Activated naive CD4-positive, alpha-beta T cell treated with anti-CD3 and anti-CD28 coated beads, Interleukin-2, amount 50 U/mL, for 24 hours (primary cell): ENCODE results near the gene OR2A14.
"Not testable (repeated sequence)": the region's sequence is repeated elsewhere in the genome, so short reads cannot be mapped to it uniquely, and the experiment has no call there.

Experiments
- H3K27ac Mint-ChIP-seq: one replicate; pipeline ENCODE4 v1.8.0; 2021; ENCODE audit warnings: mild to moderate bottlenecking, mixed read lengths
- H3K27me3 Mint-ChIP-seq: one replicate; pipeline ENCODE4 v1.8.0; 2021; ENCODE audit warnings: mixed read lengths
- H3K36me3 Mint-ChIP-seq: one replicate; pipeline ENCODE4 v1.8.0; 2021; ENCODE audit warnings: mixed read lengths
- H3K4me1 Mint-ChIP-seq: one replicate; pipeline ENCODE4 v1.8.0; 2021; ENCODE audit warnings: mixed read lengths
- H3K4me3 Mint-ChIP-seq: one replicate; pipeline ENCODE4 v1.8.0; 2021; ENCODE audit warnings: mild to moderate bottlenecking, mixed read lengths
- H3K9me3 Mint-ChIP-seq: one replicate; pipeline ENCODE4 v1.8.0; 2021; ENCODE audit warnings: mixed read lengths

OR2A14 gene

GRCh38 chr7:144122876-144123275 is at the start of gene OR2A14:
Gene OR2A14 (plus strand): TSS chr7:144123176. CDS start chr7:144129113, 5,937 bp downstream.
- Mint-ChIP-seq H3K4me1 (no peaks in the 10 kb centered on the region), H3K27me3 (no peaks in the 10 kb centered on the region), H3K36me3 (no peaks in the 10 kb centered on the region), H3K27ac (peak within 1 kb of the TSS; percentile 41), H3K4me3 (no peak within 1 kb of the TSS), H3K9me3 (no peaks in the 10 kb centered on the region)

GRCh38 chr7:144074374-144074773 is 48.6 kb upstream of the OR2A14 start:
- peaks cover 5% of the 10 kb centered on the region for H3K9me3 Mint-ChIP-seq
- H3K4me1 Mint-ChIP-seq, result no peaks in the 10 kb centered on the region
- H3K4me3 Mint-ChIP-seq, result no peak overlapping the region
- H3K27ac Mint-ChIP-seq, result no peak overlapping the region
- no peaks in the 10 kb centered on the region for H3K36me3 Mint-ChIP-seq
- peaks cover 4% of the 10 kb centered on the region for H3K27me3 Mint-ChIP-seq

- Mint-ChIP-seq H3K27ac (no peak within 1 kb of the TSS), H3K27me3 (no peaks in the 10 kb centered on the region), H3K36me3 (no peaks in the 10 kb centered on the region), H3K9me3 (peaks cover 6% of the 10 kb centered on the region), H3K4me1 (no peaks in the 10 kb centered on the region), H3K4me3 (no peak within 1 kb of the TSS)
Observed at GRCh38 chr7:144085978-144086377, 37.0 kb upstream of the OR2A14 start, which contains the start of gene OR2A12. Gene OR2A12 (plus strand): TSS chr7:144086278. CDS start chr7:144095108, 8,830 bp downstream.

- no peaks in the 10 kb centered on the region for H3K4me1 Mint-ChIP-seq
- H3K36me3 Mint-ChIP-seq, result no peaks in the 10 kb centered on the region
- no peak overlapping the region for H3K27ac Mint-ChIP-seq
- no peaks in the 10 kb centered on the region for H3K9me3 Mint-ChIP-seq
- H3K27me3 Mint-ChIP-seq, result no peaks in the 10 kb centered on the region
- H3K4me3 Mint-ChIP-seq, result no peak overlapping the region
Observed at GRCh38 chr7:144086730-144087129, 36.2 kb upstream of the OR2A14 start.

- Mint-ChIP-seq H3K27me3 (no peaks in the 10 kb centered on the region), H3K9me3 (no peaks in the 10 kb centered on the region), H3K4me3 (no peak overlapping the region), H3K27ac (no peak overlapping the region), H3K36me3 (no peaks in the 10 kb centered on the region), H3K4me1 (no peaks in the 10 kb centered on the region)
Observed at GRCh38 chr7:144087230-144087629, 35.7 kb upstream of the OR2A14 start.

- Mint-ChIP-seq H3K36me3 (no peaks in the 10 kb centered on the region), H3K27me3 (no peaks in the 10 kb centered on the region), H3K27ac (peak overlapping the region; percentile 27), H3K4me3 (no peak overlapping the region), H3K4me1 (no peaks in the 10 kb centered on the region), H3K9me3 (no peaks in the 10 kb centered on the region)
Observed at GRCh38 chr7:144090667-144091066, 32.3 kb upstream of the OR2A14 start.

- peaks cover 2% of the 10 kb centered on the region for H3K27me3 Mint-ChIP-seq
- H3K4me3 Mint-ChIP-seq, result no peak overlapping the region
- H3K4me1 Mint-ChIP-seq, result peaks cover 22% of the 10 kb centered on the region
- H3K9me3 Mint-ChIP-seq, result no peaks in the 10 kb centered on the region
- H3K27ac Mint-ChIP-seq, result peak overlapping the region; percentile 60
- peaks cover 3% of the 10 kb centered on the region for H3K36me3 Mint-ChIP-seq
Observed at GRCh38 chr7:144098776-144099175, 24.2 kb upstream of the OR2A14 start.

- Mint-ChIP-seq H3K9me3 (no peaks in the 10 kb centered on the region), H3K36me3 (peaks cover 3% of the 10 kb centered on the region), H3K27me3 (peaks cover 2% of the 10 kb centered on the region), H3K4me1 (peaks cover 22% of the 10 kb centered on the region), H3K4me3 (no peak overlapping the region), H3K27ac (no peak overlapping the region)
Observed at GRCh38 chr7:144100607-144101006, 22.4 kb upstream of the OR2A14 start.

- Mint-ChIP-seq H3K4me3 (no peak overlapping the region), H3K36me3 (peaks cover 3% of the 10 kb centered on the region), H3K27ac (no peak overlapping the region), H3K9me3 (no peaks in the 10 kb centered on the region), H3K27me3 (no peaks in the 10 kb centered on the region), H3K4me1 (peaks cover 22% of the 10 kb centered on the region)
Observed at GRCh38 chr7:144102041-144102440, 20.9 kb upstream of the OR2A14 start.

GRCh38 chr7:144105211-144105610 is 17.8 kb upstream of the OR2A14 start:
- Mint-ChIP-seq H3K9me3 (no peaks in the 10 kb centered on the region), H3K27me3 (no peaks in the 10 kb centered on the region), H3K27ac (no peak overlapping the region), H3K4me1 (peaks cover 12% of the 10 kb centered on the region), H3K4me3 (no peak overlapping the region), H3K36me3 (peaks cover 1% of the 10 kb centered on the region)

GRCh38 chr7:144109283-144109682 is 13.7 kb upstream of the OR2A14 start, which contains the start of gene OR2A2:
Gene OR2A2 (plus strand): TSS chr7:144109583. CDS start chr7:144109583, 0 bp downstream.
- no peak within 1 kb of the TSS for H3K27ac Mint-ChIP-seq
- peaks cover 1% of the 10 kb centered on the region for H3K36me3 Mint-ChIP-seq

GRCh38 chr7:144110272-144110671 is 12.7 kb upstream of the OR2A14 start:
- H3K4me1 Mint-ChIP-seq, result no peaks in the 10 kb centered on the region
- peaks cover 3% of the 10 kb centered on the region for H3K27me3 Mint-ChIP-seq
- no peak overlapping the region for H3K27ac Mint-ChIP-seq
- H3K4me3 Mint-ChIP-seq, result no peak overlapping the region
- H3K9me3 Mint-ChIP-seq, result no peaks in the 10 kb centered on the region
- peaks cover 1% of the 10 kb centered on the region for H3K36me3 Mint-ChIP-seq

More at GRCh38 chr7:144109283-144109682, 13.7 kb upstream of the OR2A14 start, which contains the start of gene OR2A2:
- Mint-ChIP-seq H3K9me3 (no peaks in the 10 kb centered on the region), H3K4me3 (no peak within 1 kb of the TSS), H3K27me3 (peaks cover 3% of the 10 kb centered on the region), H3K4me1 (no peaks in the 10 kb centered on the region)

- no peaks in the 10 kb centered on the region for H3K9me3 Mint-ChIP-seq
- H3K36me3 Mint-ChIP-seq, result no peaks in the 10 kb centered on the region
- H3K4me3 Mint-ChIP-seq, result no peak overlapping the region
- peaks cover 3% of the 10 kb centered on the region for H3K27me3 Mint-ChIP-seq
- H3K4me1 Mint-ChIP-seq, result no peaks in the 10 kb centered on the region
- H3K27ac Mint-ChIP-seq, result no peak overlapping the region
Observed at GRCh38 chr7:144113651-144114050, 9.3 kb upstream of the OR2A14 start.

- no peaks in the 10 kb centered on the region for H3K9me3 Mint-ChIP-seq
- H3K4me3 Mint-ChIP-seq, result no peak overlapping the region
- no peaks in the 10 kb centered on the region for H3K36me3 Mint-ChIP-seq
- no peaks in the 10 kb centered on the region for H3K4me1 Mint-ChIP-seq
- H3K27ac Mint-ChIP-seq, result no peak overlapping the region
- peaks cover under 1% of the 10 kb centered on the region for H3K27me3 Mint-ChIP-seq
Observed at GRCh38 chr7:144118341-144118740, 4.6 kb upstream of the OR2A14 start.

- no peaks in the 10 kb centered on the region for H3K27me3 Mint-ChIP-seq
Observed at GRCh38 chr7:144127714-144128334, 4.8 kb downstream of the OR2A14 start.

GRCh38 chr7:144129601-144130000 is 6.6 kb downstream of the OR2A14 start:
- H3K4me1 Mint-ChIP-seq, H3K27ac Mint-ChIP-seq, H3K9me3 Mint-ChIP-seq, H3K27me3 Mint-ChIP-seq, H3K36me3 Mint-ChIP-seq, H3K4me3 Mint-ChIP-seq: not testable (repeated sequence)

More at GRCh38 chr7:144127714-144128334, 4.8 kb downstream of the OR2A14 start:
- H3K4me1 Mint-ChIP-seq, result no peaks in the 10 kb centered on the region
- no peak overlapping the region for H3K4me3 Mint-ChIP-seq
- H3K9me3 Mint-ChIP-seq, result no peaks in the 10 kb centered on the region
- H3K36me3 Mint-ChIP-seq, result no peaks in the 10 kb centered on the region
- H3K27ac Mint-ChIP-seq, result no peak overlapping the region

- Mint-ChIP-seq H3K9me3 (no peaks in the 10 kb centered on the region), H3K4me1 (no peaks in the 10 kb centered on the region), H3K27me3 (no peaks in the 10 kb centered on the region), H3K4me3 (no peak overlapping the region), H3K36me3 (no peaks in the 10 kb centered on the region), H3K27ac (no peak overlapping the region)
Observed at GRCh38 chr7:144130730-144131129, 7.8 kb downstream of the OR2A14 start.
